ENCODE results near the gene XPO6. TPM values are rescaled to one million over a fixed set of nuclear protein-coding genes. Genes with fewer than 3 reads are reported as not detected.
A peak's percentile ranks its signal among the peaks of the same experiment; 100 is the strongest.

XPO6 gene
- total and polyA plus RNA-seq, 5 donors, result 19.9 to 36.4 (median 32.2) TPM

GRCh38 chr16:28087675-28088300 is 124.0 kb downstream of the XPO6 start:
- intact Hi-C loops (cut with DNase I), result no loop called here
- 86% methylated on average over 7 of the region's 7 CpGs for WGBS
- no peaks in the 10 kb centered on the region for H3K4me1 ChIP-seq (ENCODE audit: control insufficient read depth, insufficient read depth, low read length)
- DNase-seq (no peak), ATAC-seq (no peak)
- no peaks in the 10 kb centered on the region for H3K9me3 ChIP-seq (ENCODE audit: control insufficient read depth, low read length)
- no peak overlapping the region for H3K4me3 ChIP-seq (ENCODE audit: low read length)
- H3K27ac ChIP-seq (ENCODE audit: low read length), result no peak overlapping the region
- no peaks in the 10 kb centered on the region for H3K27me3 ChIP-seq (ENCODE audit: control insufficient read depth, insufficient read depth)

- no peak overlapping the region for H3K4me3 ChIP-seq (ENCODE audit: low read length)
- DNase-seq (no peak), ATAC-seq (peak in 1 of 2 donors; percentile 18)
- no peaks in the 10 kb centered on the region for H3K4me1 ChIP-seq (ENCODE audit: control insufficient read depth, insufficient read depth, low read length)
- H3K9me3 ChIP-seq (ENCODE audit: control insufficient read depth, low read length), result no peaks in the 10 kb centered on the region
- 83% methylated on average over 8 of the region's 8 CpGs for WGBS
- no peak overlapping the region for H3K27ac ChIP-seq (ENCODE audit: low read length)
- intact Hi-C loops (cut with DNase I), result no loop called here
- no peaks in the 10 kb centered on the region for H3K27me3 ChIP-seq (ENCODE audit: control insufficient read depth, insufficient read depth)
These were observed 124.6 kb downstream of the XPO6 start for GRCh38 chr16:28087140-28087660.

GRCh38 chr16:28086186-28087139 is 125.3 kb downstream of the XPO6 start:
- no peak overlapping the region for H3K27ac ChIP-seq (ENCODE audit: low read length)
- WGBS, result 87% methylated on average over 21 of the region's 21 CpGs
- DNase-seq (no peak), ATAC-seq (no peak)
- no peak overlapping the region for H3K4me3 ChIP-seq (ENCODE audit: low read length)
- H3K27me3 ChIP-seq (ENCODE audit: control insufficient read depth, insufficient read depth), result no peaks in the 10 kb centered on the region
- no peaks in the 10 kb centered on the region for H3K4me1 ChIP-seq (ENCODE audit: control insufficient read depth, insufficient read depth, low read length)
- no peaks in the 10 kb centered on the region for H3K9me3 ChIP-seq (ENCODE audit: control insufficient read depth, low read length)
- intact Hi-C loops (cut with DNase I), result no loop called here

- no peak overlapping the region for H3K4me3 ChIP-seq (ENCODE audit: low read length)
- 77% methylated on average over 12 of the region's 12 CpGs for WGBS
- DNase-seq (no peak), ATAC-seq (no peak)
- H3K27ac ChIP-seq (ENCODE audit: low read length), result no peak overlapping the region
- H3K27me3 ChIP-seq (ENCODE audit: control insufficient read depth, insufficient read depth), result no peaks in the 10 kb centered on the region
- no peaks in the 10 kb centered on the region for H3K4me1 ChIP-seq (ENCODE audit: control insufficient read depth, insufficient read depth, low read length)
- intact Hi-C loops (cut with DNase I), result no loop called here
- H3K9me3 ChIP-seq (ENCODE audit: control insufficient read depth, low read length), result no peaks in the 10 kb centered on the region
These were observed 126.2 kb downstream of the XPO6 start for GRCh38 chr16:28085389-28086171.

GRCh38 chr16:28084209-28084608 is 127.6 kb downstream of the XPO6 start:
- Histone ChIP-seq H3K27me3 (ENCODE audit: control insufficient read depth, insufficient read depth) (no peaks in the 10 kb centered on the region), H3K4me1 (ENCODE audit: control insufficient read depth, insufficient read depth, low read length) (no peaks in the 10 kb centered on the region), H3K27ac (ENCODE audit: low read length) (no peak overlapping the region), H3K4me3 (ENCODE audit: low read length) (no peak overlapping the region), H3K9me3 (ENCODE audit: control insufficient read depth, low read length) (no peaks in the 10 kb centered on the region)
- WGBS, result 92% methylated on average over 6 of the region's 6 CpGs
- DNase-seq, result no peak
- intact Hi-C loops (cut with DNase I), result no loop called here
- ATAC-seq, result no peak

GRCh38 chr16:28082624-28083023 is 129.1 kb downstream of the XPO6 start:
- H3K27ac ChIP-seq (ENCODE audit: low read length), result no peak overlapping the region
- DNase-seq, result peak in 1 of 3 donors; percentile 6
- ATAC-seq, result no peak
- no peaks in the 10 kb centered on the region for H3K27me3 ChIP-seq (ENCODE audit: control insufficient read depth, insufficient read depth)
- no peaks in the 10 kb centered on the region for H3K4me1 ChIP-seq (ENCODE audit: control insufficient read depth, insufficient read depth, low read length)
- WGBS, result 64% methylated on average over 13 of the region's 13 CpGs
- H3K9me3 ChIP-seq (ENCODE audit: control insufficient read depth, low read length), result no peaks in the 10 kb centered on the region
- H3K4me3 ChIP-seq (ENCODE audit: low read length), result no peak overlapping the region
- intact Hi-C loops (cut with DNase I), result no loop called here

GRCh38 chr16:28081391-28081968 is 130.3 kb downstream of the XPO6 start:
- intact Hi-C loops (cut with DNase I), result no loop called here
- 77% methylated on average over 9 of the region's 9 CpGs for WGBS

GRCh38 chr16:28078261-28078660 is 133.5 kb downstream of the XPO6 start:
- intact Hi-C loops (cut with DNase I), result loop anchor here in 1 of 4 donors (10.0 kb wide), 1 partner anchor 443 kb away; no protein-coding TSS in a partner anchor
- no peak for ATAC-seq
- WGBS, result 90% methylated on average over 6 of the region's 6 CpGs

More at GRCh38 chr16:28081391-28081968, 130.3 kb downstream of the XPO6 start:
- Histone ChIP-seq H3K4me3 (ENCODE audit: low read length) (no peak overlapping the region), H3K4me1 (ENCODE audit: control insufficient read depth, insufficient read depth, low read length) (no peaks in the 10 kb centered on the region), H3K27ac (ENCODE audit: low read length) (no peak overlapping the region), H3K27me3 (ENCODE audit: control insufficient read depth, insufficient read depth) (no peaks in the 10 kb centered on the region), H3K9me3 (ENCODE audit: control insufficient read depth, low read length) (no peaks in the 10 kb centered on the region)
- DNase-seq (peak in 1 of 3 donors; percentile 7), ATAC-seq (no peak)

GRCh38 chr16:28073836-28074235 is 137.9 kb downstream of the XPO6 start:
- Histone ChIP-seq H3K4me3 (ENCODE audit: low read length) (no peak overlapping the region), H3K27ac (ENCODE audit: low read length) (no peak overlapping the region), H3K9me3 (ENCODE audit: control insufficient read depth, low read length) (no peaks in the 10 kb centered on the region), H3K4me1 (ENCODE audit: control insufficient read depth, insufficient read depth, low read length) (no peaks in the 10 kb centered on the region), H3K27me3 (ENCODE audit: control insufficient read depth, insufficient read depth) (no peaks in the 10 kb centered on the region)
- intact Hi-C loops (cut with DNase I), result loop anchor here in 2 of 4 donors (5.0 to 10.0 kb wide), 2 partner anchors 102 to 439 kb away; no protein-coding TSS in a partner anchor
- ATAC-seq, result no peak
- peak in 1 of 3 donors; percentile 1 for DNase-seq
- WGBS, result 93% methylated on average over 6 of the region's 6 CpGs

More at GRCh38 chr16:28078261-28078660, 133.5 kb downstream of the XPO6 start:
- Histone ChIP-seq H3K27me3 (ENCODE audit: control insufficient read depth, insufficient read depth) (no peaks in the 10 kb centered on the region), H3K4me3 (ENCODE audit: low read length) (no peak overlapping the region), H3K4me1 (ENCODE audit: control insufficient read depth, insufficient read depth, low read length) (no peaks in the 10 kb centered on the region), H3K9me3 (ENCODE audit: control insufficient read depth, low read length) (no peaks in the 10 kb centered on the region), H3K27ac (ENCODE audit: low read length) (no peak overlapping the region)
- peak in 1 of 3 donors; percentile 10 for DNase-seq

- no peak overlapping the region for H3K4me3 ChIP-seq (ENCODE audit: low read length)
- 45% methylated on average over 4 of the region's 4 CpGs for whole genome bisulfite sequencing
- no peaks in the 10 kb centered on the region for H3K27me3 ChIP-seq (ENCODE audit: control insufficient read depth, insufficient read depth)
- intact Hi-C loops (cut with DNase I), result loop anchor here in 2 of 4 donors (5.0 to 10.0 kb wide), 2 partner anchors 100 to 437 kb away; no protein-coding TSS in a partner anchor
- no peaks in the 10 kb centered on the region for H3K4me1 ChIP-seq (ENCODE audit: control insufficient read depth, insufficient read depth, low read length)
- no peaks in the 10 kb centered on the region for H3K9me3 ChIP-seq (ENCODE audit: control insufficient read depth, low read length)
- ATAC-seq, result no peak
- DNase-seq, result no peak
- no peak overlapping the region for H3K27ac ChIP-seq (ENCODE audit: low read length)
These were observed 139.7 kb downstream of the XPO6 start for GRCh38 chr16:28072087-28072486.
